HL-60 (cell line): Measurements from ENCODE around the gene GAS2.

Source experiments
- DNase-seq, 2 experiments: peaks; one replicate each; pipeline ENCODE4 v3.0.0-alpha.2; 2010 to 2020; ENCODE audit warnings: low read depth in 1 of 2, low spot score in 1 of 2
- H3K27ac ChIP-seq: fragments of 250-450 bp; sonication (Bioruptor Pico); replicated peaks from 2 replicates; pipeline ENCODE4 v1.5.1; 2020; ENCODE audit warnings: mild to moderate bottlenecking, moderate library complexity
- H3K27me3 ChIP-seq: fragments of 250-450 bp; sonication (Bioruptor Pico); 2 replicates; pipeline ENCODE4 v1.5.1; 2021; ENCODE audit warnings: mild to moderate bottlenecking, moderate library complexity; ENCODE audit not compliant: insufficient read depth, poor library complexity, severe bottlenecking
- H3K4me3 ChIP-seq: replicated peaks from 2 replicates; pipeline ENCODE4 v1.5.1; 2011; ENCODE audit warnings: mild to moderate bottlenecking, control low read depth, low read length; ENCODE audit not compliant: insufficient read depth
- CTCF ChIP-seq: IDR thresholded peaks from one replicate; pipeline ENCODE4 v1.5.1; 2011; ENCODE audit warnings: low read length, control low read depth, inconsistent platforms; ENCODE audit not compliant: insufficient read depth
- GABPA ChIP-seq: IDR thresholded peaks from 2 replicates; pipeline ENCODE4 v1.6.1; 2012; ENCODE audit warnings: low read depth
- POLR2AphosphoS5 ChIP-seq: IDR thresholded peaks from 2 replicates; pipeline ENCODE4 v1.6.1; 2012; ENCODE audit warnings: low read depth
- REST ChIP-seq: IDR thresholded peaks from 2 replicates; pipeline ENCODE4 v1.6.1; 2012; ENCODE audit warnings: low read depth; ENCODE audit not compliant: insufficient replicate concordance
- SPI1 ChIP-seq: IDR thresholded peaks from 2 replicates; pipeline ENCODE4 v1.6.1; 2012; ENCODE audit warnings: low read depth, mild to moderate bottlenecking, borderline replicate concordance

GAS2 gene

DNA sequence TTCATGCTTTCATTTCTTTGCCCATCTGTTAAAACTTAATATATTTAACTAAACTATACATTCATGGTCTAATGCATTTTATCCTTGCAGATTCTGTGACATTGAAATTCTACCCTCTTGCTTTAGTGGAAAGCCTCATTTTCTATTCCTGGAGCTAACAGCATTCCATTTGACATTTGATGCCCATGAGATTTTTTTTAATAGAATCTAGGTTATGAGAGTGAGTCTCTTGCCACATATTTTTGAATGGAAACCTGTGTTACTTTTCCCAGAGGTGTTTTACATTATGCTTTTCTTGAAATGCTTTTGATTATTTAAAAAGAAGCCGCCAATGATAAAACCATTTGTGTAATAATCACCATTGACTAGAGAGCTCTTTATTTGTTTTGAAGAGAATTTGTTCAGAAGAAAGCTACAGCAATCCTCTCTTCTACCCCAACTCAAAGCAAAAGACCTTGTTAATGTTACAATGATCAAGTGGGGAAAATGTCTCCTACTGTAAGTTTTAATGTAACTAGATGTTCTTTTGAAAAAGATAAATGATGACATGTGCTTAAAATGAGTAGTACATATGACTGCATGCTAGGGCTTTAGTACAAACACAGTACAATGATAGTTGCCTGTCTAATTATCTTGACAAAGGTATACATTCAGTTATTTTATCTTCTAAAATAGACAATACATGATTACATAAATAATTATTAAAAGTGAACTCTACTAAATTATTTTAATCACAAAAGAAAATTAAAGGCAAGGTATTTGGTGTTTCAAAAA is 67.3 kb downstream of the GAS2 start:
- Histone ChIP-seq H3K27ac (no peak overlapping the region), H3K27me3 (no peaks in the 10 kb centered on the region), H3K4me3 (no peak overlapping the region)
- no peak for DNase-seq
- TF ChIP-seq POLR2AphosphoS5, result no peak
- TF ChIP-seq REST, result no peak
- no peak for TF ChIP-seq GABPA
- no peak for TF ChIP-seq SPI1
- no peak for TF ChIP-seq CTCF

DNA sequence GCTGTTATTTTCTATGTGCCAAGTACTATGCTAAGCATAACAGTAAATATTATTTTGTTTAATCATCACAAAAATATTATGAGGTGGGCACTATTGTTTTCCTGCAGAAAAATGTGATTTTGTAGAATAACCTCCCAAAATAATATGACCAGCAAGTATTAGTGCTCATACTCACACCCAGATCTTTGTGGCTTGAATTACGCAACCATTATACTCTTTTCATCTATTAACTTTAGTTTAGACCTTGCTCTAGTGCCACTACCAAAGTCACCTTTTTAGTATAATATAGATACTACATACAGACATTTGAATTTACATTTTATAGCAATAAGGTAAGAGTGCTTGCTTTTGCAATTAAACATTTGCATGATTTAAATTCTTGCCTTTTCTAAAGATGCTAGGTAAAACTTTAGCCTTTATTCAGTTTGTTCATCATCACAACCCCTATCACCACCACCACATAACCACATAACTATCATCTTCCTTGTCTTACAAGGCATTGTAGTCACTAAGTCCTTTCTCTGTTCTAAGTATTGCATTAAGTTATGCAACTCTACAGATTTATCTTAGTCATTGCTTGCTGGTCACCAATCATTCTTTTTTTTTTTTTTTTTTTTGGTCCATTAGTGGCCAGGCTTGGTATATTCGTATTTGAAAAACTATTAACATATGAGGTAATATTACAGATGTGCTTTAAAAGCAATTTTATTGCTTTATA is 68.4 kb downstream of the GAS2 start:
- no peak for DNase-seq
- Histone ChIP-seq H3K4me3 (no peak overlapping the region), H3K27me3 (no peaks in the 10 kb centered on the region), H3K27ac (no peak overlapping the region)
- no peak for TF ChIP-seq REST
- no peak for TF ChIP-seq CTCF
- no peak for TF ChIP-seq GABPA
- TF ChIP-seq POLR2AphosphoS5, result no peak
- no peak for TF ChIP-seq SPI1

- no peaks in the 10 kb centered on the region for H3K27me3 ChIP-seq
- TF ChIP-seq POLR2AphosphoS5 (no peak), REST (no peak), SPI1 (no peak), GABPA (no peak), CTCF (no peak)
- H3K4me3 ChIP-seq, result no peak overlapping the region
- no peak overlapping the region for H3K27ac ChIP-seq
- no peak for DNase-seq
These were observed 75.8 kb downstream of the GAS2 start for GRCh38 chr11:22742157-22742613.
